NCI-H2107 (cell line): ENCODE measurements around the gene CLTC.
"Not testable (repeated sequence)": the region's sequence is repeated elsewhere in the genome, so short reads cannot be mapped to it uniquely, and the experiment has no call there.

Source experiments
- DNase-seq: peaks from one replicate; lab custom pipeline; 2025; lab: John Stamatoyannopoulos, UW

The CLTC gene

DNA sequence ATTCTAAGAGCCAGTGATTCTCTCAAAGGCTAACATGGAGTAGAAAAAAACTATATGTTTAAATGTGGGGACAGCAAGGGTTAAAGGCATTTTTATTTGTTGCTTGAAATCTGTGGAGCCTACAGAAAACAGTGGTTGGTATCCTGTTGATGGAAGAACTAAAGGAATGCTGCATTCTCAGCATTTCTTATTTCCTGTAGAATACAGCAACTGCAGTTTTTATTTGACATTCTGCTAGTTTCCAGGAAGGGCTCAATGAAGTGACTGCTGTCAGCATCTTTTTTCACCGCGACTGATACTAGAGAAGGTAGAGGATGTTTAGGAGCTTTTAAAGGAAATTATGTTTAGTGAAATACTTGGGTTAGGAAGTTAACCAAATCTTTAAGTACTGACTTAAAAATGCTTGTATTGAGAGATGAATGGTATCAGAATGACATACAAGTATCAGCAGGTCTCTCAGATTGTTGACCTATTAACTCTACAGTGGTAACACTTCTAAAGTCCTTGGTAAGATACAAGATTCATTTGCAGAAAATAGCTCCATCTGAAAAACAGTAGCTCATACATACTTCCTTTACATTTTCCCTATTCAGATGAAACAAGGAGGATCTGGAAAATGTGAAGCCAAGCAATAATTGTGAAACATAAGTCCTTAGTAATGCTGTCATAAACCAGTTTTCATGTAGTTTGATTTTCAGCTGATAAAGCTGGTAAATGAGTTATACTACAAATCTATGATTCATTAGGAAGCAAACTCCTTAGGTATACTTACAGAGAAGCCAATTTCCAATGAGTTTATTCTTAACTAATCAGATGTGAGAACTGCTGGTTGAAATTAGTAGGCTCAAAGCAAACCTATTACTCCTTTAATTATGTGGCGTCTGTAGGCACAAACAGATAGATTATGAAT lies 15.2 kb downstream of the CLTC start:
- DNase-seq = no peak

DNA sequence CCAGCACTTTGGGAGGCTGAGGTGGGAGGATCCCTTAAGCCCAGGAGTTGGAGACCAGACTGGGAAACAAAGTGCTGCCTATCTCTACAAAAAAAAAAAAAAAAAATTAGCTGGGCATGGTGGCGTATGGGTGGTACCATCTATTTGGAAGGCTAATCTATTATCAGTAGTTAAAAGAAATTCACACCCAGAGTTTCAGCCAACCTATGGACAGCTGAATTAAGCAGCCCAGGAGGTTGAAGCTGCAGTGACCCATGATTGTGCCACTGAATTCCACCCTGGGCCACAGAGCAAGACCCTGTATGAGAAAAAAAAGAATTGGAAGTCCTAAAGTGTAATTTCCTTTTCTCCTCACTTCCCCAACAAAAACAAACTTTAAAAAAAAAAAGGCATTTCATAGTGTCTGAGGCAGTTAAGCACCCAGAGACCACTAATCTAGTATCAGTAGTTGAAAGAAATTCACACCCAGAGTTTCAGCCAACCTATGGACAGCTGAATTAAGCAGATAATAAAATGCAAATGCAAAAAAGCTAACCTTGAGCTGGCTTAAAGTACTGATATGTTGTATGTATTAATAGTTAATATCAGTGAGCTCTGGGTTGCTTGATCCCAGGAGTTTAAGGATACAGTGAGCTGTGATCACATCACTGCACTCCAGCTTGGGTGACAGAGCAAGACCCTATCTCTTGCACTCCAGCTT lies 18.1 kb downstream of the CLTC start:
- no peak for DNase-seq

GRCh38 chr17:59638553-59638952 lies 18.9 kb downstream of the CLTC start:
- DNase-seq = no peak

- DNase-seq = no peak
Observed at GRCh38 chr17:59641799-59642484, 22.2 kb downstream of the CLTC start.

DNA sequence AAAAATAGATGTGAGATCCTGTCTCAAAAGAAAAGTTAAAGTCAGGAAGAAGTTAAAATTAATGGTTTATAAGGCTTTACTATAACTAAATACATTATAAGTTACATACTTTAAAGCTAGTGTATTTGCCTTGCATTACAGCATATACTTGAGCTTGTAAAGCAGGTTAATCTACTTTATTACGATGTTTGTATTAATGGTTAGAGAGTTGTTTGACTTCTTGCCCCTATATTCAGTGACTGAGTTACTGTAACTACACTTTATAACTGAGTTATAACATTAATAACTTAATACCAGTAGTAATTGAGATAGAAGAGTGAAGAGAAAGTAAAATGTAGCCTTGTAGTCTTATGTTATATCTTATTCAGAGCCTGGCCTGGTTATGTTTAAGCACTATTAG lies 22.9 kb downstream of the CLTC start:
- DNase-seq = no peak

DNA sequence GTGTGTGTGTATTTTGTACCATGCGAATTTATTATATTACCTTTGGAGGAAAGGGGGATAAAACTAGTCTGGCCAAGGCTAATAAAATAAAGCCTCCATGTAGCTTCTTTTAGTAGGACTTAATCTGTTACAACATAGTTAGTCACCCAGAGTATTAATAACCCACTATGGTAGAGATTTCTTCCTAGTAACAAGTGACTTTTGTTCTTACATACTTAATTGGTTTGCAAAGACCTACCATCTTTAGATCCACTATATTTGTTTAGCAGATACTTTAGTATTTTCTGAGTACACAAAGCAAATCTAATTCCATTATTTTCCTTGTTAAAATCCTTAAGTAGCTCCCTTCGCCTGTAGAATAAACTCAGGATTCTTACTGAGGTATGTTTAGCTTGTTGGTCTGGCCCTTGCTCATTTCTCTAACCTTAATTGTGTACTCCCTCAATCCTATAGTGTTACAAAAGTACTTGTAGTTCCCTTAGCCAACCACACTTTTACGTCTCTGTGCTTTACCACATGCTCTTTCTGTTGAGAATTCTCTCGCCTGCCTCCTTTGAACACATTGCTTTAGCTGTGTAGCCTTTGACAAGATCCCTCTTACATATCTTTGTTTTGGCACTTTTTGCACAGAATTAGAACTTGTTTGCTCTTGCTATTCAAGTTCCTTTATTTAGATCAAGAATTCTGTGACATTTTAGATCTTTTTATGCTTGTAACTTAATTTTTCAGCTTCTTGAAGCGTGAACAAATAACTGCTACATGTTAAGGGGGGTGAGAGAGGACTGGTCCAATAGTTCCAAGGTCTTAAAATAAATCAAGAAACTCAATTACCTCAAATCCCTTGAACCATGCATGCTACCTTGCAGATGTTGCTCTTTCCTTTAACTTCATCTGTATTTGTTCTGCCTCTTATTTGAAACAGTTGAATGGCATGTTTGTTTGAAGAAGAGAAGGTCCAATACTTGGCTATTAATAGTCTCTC lies 23.8 kb downstream of the CLTC start:
- DNase-seq = no peak

DNA sequence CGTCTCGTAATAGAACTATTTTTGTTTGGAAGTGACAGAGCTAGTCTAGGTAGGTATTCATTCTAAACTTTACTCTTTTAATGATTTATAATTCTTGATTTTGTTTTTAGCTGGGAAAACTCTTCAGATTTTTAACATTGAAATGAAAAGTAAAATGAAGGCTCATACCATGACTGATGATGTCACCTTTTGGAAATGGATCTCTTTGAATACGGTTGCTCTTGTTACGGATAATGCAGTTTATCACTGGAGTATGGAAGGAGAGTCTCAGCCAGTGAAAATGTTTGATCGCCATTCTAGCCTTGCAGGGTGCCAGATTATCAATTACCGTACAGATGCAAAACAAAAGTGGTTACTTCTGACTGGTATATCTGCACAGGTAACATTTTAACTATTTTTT lies 27.6 kb downstream of the CLTC start:
- no peak for DNase-seq

GRCh38 chr17:59649886-59650285 lies 30.2 kb downstream of the CLTC start:
- DNase-seq = no peak

DNA sequence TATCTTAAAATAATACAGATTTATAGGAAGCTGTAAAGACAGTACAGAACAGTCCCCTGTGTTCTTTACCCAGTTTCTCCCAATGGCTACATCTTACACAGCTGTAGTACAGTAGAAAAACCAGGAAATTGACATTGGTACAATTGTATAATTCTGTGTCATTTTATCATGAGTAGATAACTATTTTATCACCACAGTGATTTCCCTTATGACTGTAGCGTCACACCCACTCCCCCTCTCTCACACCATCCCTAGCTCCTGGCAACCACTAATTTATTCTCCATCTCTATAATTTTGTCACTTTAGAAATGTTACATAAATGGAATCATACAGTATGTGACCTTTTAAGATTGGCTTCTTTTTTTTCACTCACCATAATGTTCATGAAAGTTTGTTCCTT lies 30.9 kb downstream of the CLTC start:
- DNase-seq = no peak

- DNase-seq = no peak
Observed at GRCh38 chr17:59651346-59651745, 31.7 kb downstream of the CLTC start.

GRCh38 chr17:59652119-59652518 lies 32.4 kb downstream of the CLTC start:
- DNase-seq = no peak

GRCh38 chr17:59656624-59657023 lies 36.9 kb downstream of the CLTC start:
- not testable (repeated sequence) for DNase-seq

DNA sequence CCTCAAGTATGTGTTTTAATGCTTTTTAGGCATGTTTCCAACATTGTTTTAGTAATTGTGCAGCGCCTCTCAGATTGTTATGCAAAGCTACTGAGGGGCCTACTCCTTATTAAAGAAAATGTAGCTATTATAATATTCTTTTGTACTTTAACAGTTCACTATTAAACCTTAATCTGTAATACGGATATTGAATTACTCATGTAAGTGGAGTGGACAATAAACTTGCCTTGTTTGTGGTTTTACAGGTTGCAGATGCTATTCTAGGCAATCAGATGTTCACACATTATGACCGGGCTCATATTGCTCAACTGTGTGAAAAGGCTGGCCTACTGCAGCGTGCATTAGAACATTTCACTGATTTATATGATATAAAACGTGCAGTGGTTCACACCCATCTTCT lies 46.5 kb downstream of the CLTC start:
- DNase-seq = peak; percentile 88

DNA sequence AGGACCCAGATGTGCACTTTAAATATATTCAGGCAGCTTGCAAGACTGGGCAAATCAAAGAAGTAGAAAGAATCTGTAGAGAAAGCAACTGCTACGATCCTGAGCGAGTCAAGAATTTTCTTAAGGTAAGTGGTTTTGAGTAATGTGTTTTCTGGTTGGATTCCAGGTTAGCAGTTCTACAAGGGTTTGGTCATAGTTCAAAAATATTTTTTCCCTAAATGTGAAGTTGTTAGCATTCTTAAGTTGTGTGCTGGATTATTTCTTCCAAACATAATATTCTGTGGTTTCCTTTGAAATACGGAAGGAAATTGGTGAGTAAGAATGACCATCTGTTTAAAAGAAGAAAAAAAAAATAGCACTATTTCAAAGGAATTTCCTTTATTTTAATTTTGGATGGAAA lies 49.1 kb downstream of the CLTC start:
- no peak for DNase-seq

- DNase-seq = no peak
Observed at GRCh38 chr17:59669411-59669810, 49.7 kb downstream of the CLTC start.

GRCh38 chr17:59669944-59670343 lies 50.2 kb downstream of the CLTC start:
- no peak for DNase-seq

- no peak for DNase-seq
Observed at GRCh38 chr17:59671386-59671785, 51.7 kb downstream of the CLTC start.

DNA sequence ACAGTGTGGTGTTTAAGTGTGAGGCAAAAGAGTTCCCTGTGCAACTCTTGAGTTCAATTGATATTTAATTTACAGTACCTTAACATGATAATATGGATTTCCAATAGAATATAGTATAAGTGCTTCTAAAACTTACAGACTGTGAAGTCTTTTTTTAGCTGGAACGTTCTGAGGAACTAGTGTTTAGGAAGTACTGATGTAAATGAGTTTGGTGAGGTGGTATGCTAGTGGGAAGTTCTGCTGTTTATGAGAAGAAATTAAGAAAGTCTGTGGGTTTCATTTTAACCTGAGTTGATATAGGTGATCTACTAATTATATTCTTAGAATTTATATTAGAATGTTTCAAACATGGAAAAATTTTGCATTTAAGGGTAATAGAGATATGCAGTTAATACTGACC lies 55.5 kb downstream of the CLTC start:
- DNase-seq = no peak

DNA sequence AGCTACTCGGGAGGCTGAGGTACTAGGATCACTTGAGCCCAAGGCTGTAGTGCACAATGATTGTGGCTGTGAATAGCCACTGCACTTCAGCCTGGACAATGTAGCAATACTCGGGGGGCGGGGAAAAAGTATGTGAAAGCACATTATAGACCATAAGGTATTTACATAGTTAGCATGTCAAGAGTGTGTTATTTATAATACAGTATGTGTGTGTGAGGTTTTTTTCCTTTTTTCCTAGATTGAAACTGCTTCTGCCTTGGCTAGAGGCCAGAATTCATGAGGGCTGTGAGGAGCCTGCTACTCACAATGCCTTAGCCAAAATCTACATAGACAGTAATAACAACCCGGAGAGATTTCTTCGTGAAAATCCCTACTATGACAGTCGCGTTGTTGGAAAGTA lies 57.0 kb downstream of the CLTC start:
- DNase-seq = no peak

DNA sequence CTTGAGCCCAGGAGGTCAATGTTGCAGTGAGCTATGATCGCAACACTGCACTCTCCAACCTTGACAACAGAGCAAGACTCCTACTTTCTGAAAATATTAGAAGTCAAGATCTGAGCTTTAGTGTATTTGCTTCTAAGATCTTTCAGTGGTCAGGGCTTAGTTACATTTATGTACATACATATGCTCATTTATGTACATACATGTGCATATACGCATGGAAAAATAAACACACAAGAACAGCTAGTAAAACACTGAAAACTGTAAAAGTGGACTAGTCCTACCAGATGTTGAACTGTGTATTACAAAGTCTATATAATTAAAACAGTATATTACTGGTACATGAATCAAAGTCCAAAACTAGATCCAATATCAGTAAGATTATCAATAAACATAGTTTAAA lies 59.2 kb downstream of the CLTC start:
- no peak for DNase-seq

- no peak for DNase-seq
Observed at GRCh38 chr17:59680314-59680713, 60.6 kb downstream of the CLTC start.

GRCh38 chr17:59683283-59683682 lies 63.6 kb downstream of the CLTC start:
- no peak for DNase-seq
